Hepatocyte (in vitro differentiated cells): Measurements from ENCODE around the gene JAG1.

Source experiments
- CTCF ChIP-seq: fragments of 200-600 bp; sonication (generic); IDR thresholded peaks from 2 replicates; pipeline ENCODE4 v1.5.1; 2016; ENCODE audit warnings: antibody characterized with exemption, mild to moderate bottlenecking; ENCODE audit not compliant: poor library complexity
- EZH2phosphoT487 ChIP-seq: fragments of 200-600 bp; sonication (generic); IDR thresholded peaks from one replicate; pipeline ENCODE4 v1.6.1; 2018; ENCODE audit warnings: antibody characterized with exemption, mild to moderate bottlenecking, low read depth, moderate library complexity; ENCODE audit not compliant: unreplicated experiment, severe bottlenecking

GRCh38 chr20:10672624-10673127 lies 1.1 kb downstream of the JAG1 start:
- no peak for TF ChIP-seq CTCF
- TF ChIP-seq EZH2phosphoT487, result no peak
